ENCODE data around the gene ITPKC. TPM values are rescaled to one million over a fixed set of nuclear protein-coding genes. Genes with fewer than 3 reads are reported as not detected.

The ITPKC gene
- total and polyA plus RNA-seq, 2 of the 13 experiments (the other 11 are each of a cell fraction or from before 2014, with no cell fraction given) = 6.9 to 11.2 TPM

DNA sequence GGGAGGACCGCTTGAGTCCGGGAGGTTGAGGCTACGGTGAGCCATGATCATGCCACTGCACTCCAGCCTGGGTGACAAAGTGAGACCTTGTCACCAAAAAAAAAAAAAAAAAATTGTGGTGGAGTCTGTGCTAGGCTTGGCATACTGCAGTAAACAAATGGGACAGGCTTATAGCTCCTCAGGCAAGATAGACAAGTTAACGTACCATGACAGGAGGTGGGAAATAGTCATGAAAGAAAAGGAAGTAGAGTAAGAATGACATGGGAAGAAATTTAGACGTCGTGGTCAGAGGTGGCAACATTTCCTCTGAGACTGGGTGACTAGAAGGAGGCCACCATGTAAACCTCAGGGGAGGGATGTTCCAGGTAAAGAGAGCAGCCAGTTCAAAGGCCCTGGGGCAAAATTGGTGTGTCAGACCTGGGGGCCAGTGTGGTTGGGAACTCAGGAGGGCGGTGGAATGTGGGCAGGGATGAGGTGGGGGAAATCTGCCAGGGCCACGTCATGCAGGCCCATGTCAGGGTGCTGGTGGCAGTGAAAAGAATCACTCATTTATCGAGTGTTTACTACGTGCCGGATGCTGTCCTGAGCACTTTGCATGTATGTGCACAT is 39.7 kb downstream of the ITPKC start:
- FAIRE-seq (no peak), ATAC-seq (no peak), DNase-seq (ENCODE audit: low spot score) (no peak)
- peaks cover 39% of the 10 kb centered on the region for H4K20me1 ChIP-seq (ENCODE audit: insufficient read depth, low read length)
- WGBS (ENCODE audit: low lambda C conversion rate) = 95% methylated on average over 7 of the region's 11 CpGs
- POLR2A ChIA-PET = interaction anchor here (2.8 to 7.8 kb wide), 2 partner anchors 11 to 22 kb away, joined by 8 to 90 read pairs; partner anchors contain the start of gene RAB4B
- no TSS peak for BruUV-seq (replicated peaks)
- H3K9me3 ChIP-seq (ENCODE audit: low read length) = no peaks in the 10 kb centered on the region
- in situ Hi-C loops (cut with HindIII; ENCODE audit: extremely low pct_ligation_motif_present, low pct_unique_long_range_greater_than_20kb) (no loop called here), intact Hi-C loops (cut with micrococcal nuclease; ENCODE audit: unreplicated experiment) (no loop called here)
- no peak overlapping the region for H2AFZ ChIP-seq (ENCODE audit: low read length)
- H3K27ac ChIP-seq (ENCODE audit: extremely low read length, insufficient read depth, low read length) = no peak overlapping the region
- peaks cover 56% of the 10 kb centered on the region for H3K79me2 ChIP-seq (ENCODE audit: insufficient read depth, low read length)
- H3K4me1 ChIP-seq (ENCODE audit: insufficient read depth, low read length) = peaks cover 50% of the 10 kb centered on the region
- H3K4me2 ChIP-seq (ENCODE audit: low read depth, low read length) = 0 out of 2 replicates have a peak overlapping the region, but pooled peaks have one; percentile 18
- H3K27me3 ChIP-seq (ENCODE audit: control insufficient read depth in 1 of 2, insufficient read depth in 2 of 2, low read length in 2 of 2) = no peaks in the 10 kb centered on the region
- peaks cover 23 to 55% of the 10 kb centered on the region in 2 experiments for H3K36me3 ChIP-seq (replicated peaks in 1 of 2; ENCODE audit: control insufficient read depth in 1 of 2, insufficient read depth in 2 of 2, low read length in 2 of 2)
- TF ChIP-seq, protein P1, sequence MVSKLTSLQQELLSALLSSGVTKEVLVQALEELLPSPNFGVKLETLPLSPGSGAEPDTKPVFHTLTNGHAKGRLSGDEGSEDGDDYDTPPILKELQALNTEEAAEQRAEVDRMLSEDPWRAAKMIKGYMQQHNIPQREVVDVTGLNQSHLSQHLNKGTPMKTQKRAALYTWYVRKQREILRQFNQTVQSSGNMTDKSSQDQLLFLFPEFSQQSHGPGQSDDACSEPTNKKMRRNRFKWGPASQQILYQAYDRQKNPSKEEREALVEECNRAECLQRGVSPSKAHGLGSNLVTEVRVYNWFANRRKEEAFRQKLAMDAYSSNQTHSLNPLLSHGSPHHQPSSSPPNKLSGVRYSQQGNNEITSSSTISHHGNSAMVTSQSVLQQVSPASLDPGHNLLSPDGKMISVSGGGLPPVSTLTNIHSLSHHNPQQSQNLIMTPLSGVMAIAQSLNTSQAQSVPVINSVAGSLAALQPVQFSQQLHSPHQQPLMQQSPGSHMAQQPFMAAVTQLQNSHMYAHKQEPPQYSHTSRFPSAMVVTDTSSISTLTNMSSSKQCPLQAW (CRISPR knock-in tag; IDR thresholded peaks at IDR 0.05) = 0 out of 2 replicates have a peak, but pooled peaks have one; percentile 24
- TF ChIP-seq RBM22 (optimal IDR thresholded peaks at IDR 0.05; ENCODE audit: low read length) (peak; percentile 34), RELA (CRISPR knock-in tag; IDR thresholded peaks at IDR 0.05) (no peak)
- H3K9ac ChIP-seq (ENCODE audit: insufficient read depth, low read depth, low read length) = no peak overlapping the region
- H3K4me3 ChIP-seq (replicated peaks in 1 of 3; ENCODE audit: insufficient read depth in 1 of 3, low read depth in 2 of 3, low read length in 3 of 3) = no peak overlapping the region
- CTCF ChIA-PET (ENCODE audit: low intra/inter-chr PET ratio, low total read pairs) = no interaction called here

DNA sequence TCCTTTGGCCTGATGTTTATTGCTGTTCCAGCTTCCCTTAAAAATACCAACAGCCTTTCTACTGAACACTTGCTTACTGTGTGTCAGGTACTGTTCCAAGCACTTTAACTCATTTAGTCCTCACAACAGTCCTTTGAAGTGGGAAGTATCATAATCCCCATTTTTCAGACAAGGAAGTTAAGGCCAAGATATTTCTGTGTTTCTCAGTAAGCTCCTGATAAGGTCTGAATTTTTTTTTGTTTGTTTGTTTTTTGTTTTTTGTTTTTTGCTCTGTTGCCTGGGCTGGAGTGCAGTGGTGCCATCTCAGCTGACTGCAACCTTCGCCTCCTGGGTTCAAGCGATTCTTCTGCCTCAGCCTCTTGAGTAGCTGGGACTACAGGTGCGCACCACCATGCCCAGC is 41.6 kb downstream of the ITPKC start:
- Histone ChIP-seq H3K4me2 (ENCODE audit: low read depth, low read length) (no peak overlapping the region), H3K27me3 (ENCODE audit: control insufficient read depth in 1 of 2, insufficient read depth in 2 of 2, low read length in 2 of 2) (no peaks in the 10 kb centered on the region), H3K9ac (ENCODE audit: insufficient read depth, low read depth, low read length) (no peak overlapping the region), H3K36me3 (replicated peaks in 1 of 2; ENCODE audit: control insufficient read depth in 1 of 2, insufficient read depth in 2 of 2, low read length in 2 of 2) (peaks cover 34 to 74% of the 10 kb centered on the region in 2 experiments), H3K79me2 (ENCODE audit: insufficient read depth, low read length) (peaks cover 40% of the 10 kb centered on the region), H3K9me3 (ENCODE audit: low read length) (no peaks in the 10 kb centered on the region), H3K4me3 (replicated peaks in 1 of 3; ENCODE audit: insufficient read depth in 1 of 3, low read depth in 2 of 3, low read length in 3 of 3) (no peak overlapping the region), H4K20me1 (ENCODE audit: insufficient read depth, low read length) (peaks cover 35% of the 10 kb centered on the region), H3K4me1 (ENCODE audit: insufficient read depth, low read length) (peaks cover 38% of the 10 kb centered on the region), H2AFZ (ENCODE audit: low read length) (no peak overlapping the region), H3K27ac (ENCODE audit: extremely low read length, insufficient read depth, low read length) (no peak overlapping the region)
- no peak for DNase-seq (ENCODE audit: low spot score)
- no peak for FAIRE-seq
- BruUV-seq (replicated peaks) = no TSS peak
- ChIA-PET CTCF (ENCODE audit: low intra/inter-chr PET ratio, low total read pairs) (no interaction called here), POLR2A (interaction anchor here (1.7 to 7.8 kb wide), 2 partner anchors 20 to 40 kb away, joined by 4 to 90 read pairs; partner anchors contain the start of gene RAB4B)
- in situ Hi-C loops (cut with HindIII; ENCODE audit: extremely low pct_ligation_motif_present, low pct_unique_long_range_greater_than_20kb) = no loop called here
- WGBS (ENCODE audit: low lambda C conversion rate) = 100% methylated on average over 3 of the region's 3 CpGs
- intact Hi-C loops (cut with micrococcal nuclease; ENCODE audit: unreplicated experiment) = no loop called here
- no peak for ATAC-seq
- no peak for TF ChIP-seq SRSF4 (IDR thresholded peaks at IDR 0.05; ENCODE audit: low read depth, low read length, poor library complexity, severe bottlenecking)
- TF ChIP-seq, protein P2, sequence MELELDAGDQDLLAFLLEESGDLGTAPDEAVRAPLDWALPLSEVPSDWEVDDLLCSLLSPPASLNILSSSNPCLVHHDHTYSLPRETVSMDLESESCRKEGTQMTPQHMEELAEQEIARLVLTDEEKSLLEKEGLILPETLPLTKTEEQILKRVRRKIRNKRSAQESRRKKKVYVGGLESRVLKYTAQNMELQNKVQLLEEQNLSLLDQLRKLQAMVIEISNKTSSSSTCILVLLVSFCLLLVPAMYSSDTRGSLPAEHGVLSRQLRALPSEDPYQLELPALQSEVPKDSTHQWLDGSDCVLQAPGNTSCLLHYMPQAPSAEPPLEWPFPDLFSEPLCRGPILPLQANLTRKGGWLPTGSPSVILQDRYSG (CRISPR knock-in tag; IDR thresholded peaks at IDR 0.05) = no peak
- TF ChIP-seq, protein P3, sequence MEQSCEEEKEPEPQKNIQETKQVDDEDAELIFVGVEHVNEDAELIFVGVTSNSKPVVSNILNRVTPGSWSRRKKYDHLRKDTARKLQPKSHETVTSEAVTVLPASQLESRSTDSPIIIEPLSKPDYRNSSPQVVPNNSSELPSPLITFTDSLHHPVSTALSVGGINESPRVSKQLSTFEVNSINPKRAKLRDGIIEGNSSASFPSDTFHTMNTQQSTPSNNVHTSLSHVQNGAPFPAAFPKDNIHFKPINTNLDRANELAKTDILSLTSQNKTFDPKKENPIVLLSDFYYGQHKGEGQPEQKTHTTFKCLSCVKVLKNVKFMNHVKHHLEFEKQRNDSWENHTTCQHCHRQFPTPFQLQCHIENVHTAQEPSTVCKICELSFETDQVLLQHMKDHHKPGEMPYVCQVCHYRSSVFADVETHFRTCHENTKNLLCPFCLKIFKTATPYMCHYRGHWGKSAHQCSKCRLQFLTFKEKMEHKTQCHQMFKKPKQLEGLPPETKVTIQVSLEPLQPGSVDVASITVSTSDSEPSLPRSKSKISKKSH (CRISPR knock-in tag; IDR thresholded peaks at IDR 0.05; ENCODE audit: borderline replicate concordance) = no peak
- TF ChIP-seq ZNF709 (CRISPR knock-in tag; IDR thresholded peaks at IDR 0.05) = no peak
- no peak for TF ChIP-seq PAF1 (CRISPR knock-in tag; IDR thresholded peaks at IDR 0.05)
- TF ChIP-seq, protein P4, sequence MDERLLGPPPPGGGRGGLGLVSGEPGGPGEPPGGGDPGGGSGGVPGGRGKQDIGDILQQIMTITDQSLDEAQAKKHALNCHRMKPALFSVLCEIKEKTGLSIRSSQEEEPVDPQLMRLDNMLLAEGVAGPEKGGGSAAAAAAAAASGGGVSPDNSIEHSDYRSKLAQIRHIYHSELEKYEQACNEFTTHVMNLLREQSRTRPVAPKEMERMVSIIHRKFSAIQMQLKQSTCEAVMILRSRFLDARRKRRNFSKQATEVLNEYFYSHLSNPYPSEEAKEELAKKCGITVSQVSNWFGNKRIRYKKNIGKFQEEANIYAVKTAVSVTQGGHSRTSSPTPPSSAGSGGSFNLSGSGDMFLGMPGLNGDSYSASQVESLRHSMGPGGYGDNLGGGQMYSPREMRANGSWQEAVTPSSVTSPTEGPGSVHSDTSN (CRISPR knock-in tag; IDR thresholded peaks at IDR 0.05) = no peak
- no peak for TF ChIP-seq SOX5 (CRISPR knock-in tag; IDR thresholded peaks at IDR 0.05; ENCODE audit: borderline replicate concordance)

Measured in HepG2 (cell line).